SU-DHL-6 (cell line): ENCODE results near the gene INO80D.

Experiments used
- H2AFZ ChIP-seq: fragments of 200-600 bp; sonication (generic); 2 replicates; pipeline ENCODE4 v1.6.1; 2014; ENCODE audit warnings: low read depth, mild to moderate bottlenecking, moderate library complexity, mixed read lengths, antibody characterized with exemption, low read length; ENCODE audit not compliant: severe bottlenecking
- H3F3A ChIP-seq: fragments of 200-600 bp; shearing (Covaris generic); 2 replicates; pipeline ENCODE4 v1.6.0; 2016; ENCODE audit warnings: antibody characterized with exemption, mild to moderate bottlenecking; ENCODE audit not compliant: insufficient read depth
- H3K27ac ChIP-seq: fragments of 200-600 bp; sonication (generic); 2 replicates; pipeline ENCODE4 v1.5.1; 2016; ENCODE audit warnings: low read depth, mild to moderate bottlenecking, low read length, moderate library complexity, mixed read lengths
- H3K27me3 ChIP-seq: fragments of 200-600 bp; sonication (generic), shearing (Covaris generic); 2 replicates; pipeline ENCODE4 v1.6.0; 2014; ENCODE audit warnings: mild to moderate bottlenecking, low read length
- H3K36me3 ChIP-seq: fragments of 200-600 bp; sonication (generic); 2 replicates; pipeline ENCODE4 v1.6.1; 2014; ENCODE audit warnings: mild to moderate bottlenecking, low read length, mixed read lengths
- H3K4me2 ChIP-seq: fragments of 300-600, 200-600 bp; shearing (Covaris generic), sonication (generic); 2 replicates; pipeline ENCODE4 v1.6.0; 2014; ENCODE audit warnings: low read length, low read depth, mild to moderate bottlenecking; ENCODE audit not compliant: poor library complexity, severe bottlenecking
- H3K4me3 ChIP-seq: fragments of 200-600 bp; sonication (generic); 2 replicates; pipeline ENCODE4 v1.5.1; 2014; ENCODE audit warnings: antibody characterized with exemption, low read length, mild to moderate bottlenecking, mixed read lengths; ENCODE audit not compliant: insufficient read depth, poor library complexity, severe bottlenecking
- H3K79me2 ChIP-seq: fragments of 200-600 bp; sonication (generic); 2 replicates; pipeline ENCODE4 v1.6.1; 2014; ENCODE audit warnings: mild to moderate bottlenecking, low read length, moderate library complexity; ENCODE audit not compliant: insufficient read depth
- H3K9ac ChIP-seq: fragments of 200-600 bp; sonication (generic); 2 replicates; pipeline ENCODE4 v1.7.0; 2014; ENCODE audit warnings: mild to moderate bottlenecking, low read length
- H3K9me2 ChIP-seq: fragments of 200-600 bp; sonication (generic); replicated peaks from 2 replicates; pipeline ENCODE4 v1.6.1; 2014; ENCODE audit warnings: low read length; ENCODE audit not compliant: insufficient read depth
- H3K9me3 ChIP-seq: fragments of 200-600 bp; sonication (generic); 2 replicates; pipeline ENCODE4 v1.6.1; 2014; ENCODE audit warnings: low read length, mixed read lengths; ENCODE audit not compliant: insufficient read depth
- H4K20me1 ChIP-seq: fragments of 200-600 bp; sonication (generic); 2 replicates; pipeline ENCODE4 v1.6.1; 2014; ENCODE audit warnings: low read depth, mild to moderate bottlenecking, antibody characterized with exemption, low read length, moderate library complexity, mixed read lengths
- CTCF ChIP-seq: fragments of 200-600 bp; sonication (generic); IDR thresholded peaks from one replicate; pipeline ENCODE4 v1.5.1; 2017; ENCODE audit warnings: antibody characterized with exemption, mild to moderate bottlenecking, low read length, moderate library complexity; ENCODE audit not compliant: insufficient read depth, poor library complexity, severe bottlenecking
- EZH2phosphoT487 ChIP-seq: fragments of 200-600 bp; sonication (generic), shearing (Covaris generic); conservative IDR thresholded peaks from 2 replicates; pipeline ENCODE4 v1.6.1; 2018; ENCODE audit warnings: mild to moderate bottlenecking, antibody characterized with exemption, low read length, moderate library complexity, mixed read lengths

The INO80D gene

DNA sequence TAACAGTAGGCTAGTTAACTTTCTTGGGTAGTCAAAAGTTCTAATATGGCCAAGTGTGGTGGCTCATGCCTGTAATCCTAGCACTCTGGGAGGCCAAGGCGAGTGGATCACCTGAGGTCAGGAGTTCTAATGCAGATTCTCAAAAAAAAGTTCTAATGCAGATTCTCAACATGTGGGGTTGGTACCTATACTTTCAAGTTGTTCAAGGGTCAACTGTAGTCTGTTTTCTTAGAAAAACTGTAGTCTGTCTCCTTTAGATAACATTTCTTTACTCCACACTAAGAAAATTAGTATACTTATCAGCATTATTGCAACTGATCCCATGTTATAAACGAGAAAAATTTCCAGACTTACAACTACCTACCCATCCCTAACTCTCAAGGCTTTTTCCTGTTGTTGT is 16.6 kb downstream of the INO80D start:
- H3K9ac ChIP-seq = no peak overlapping the region
- H3K9me3 ChIP-seq = no peaks in the 10 kb centered on the region
- H3F3A ChIP-seq = peaks cover 6% of the 10 kb centered on the region; the same call in 1 of the 2 replicates
- H4K20me1 ChIP-seq = no peaks in the 10 kb centered on the region
- no peaks in the 10 kb centered on the region for H3K27me3 ChIP-seq
- H2AFZ ChIP-seq = no peak overlapping the region
- H3K27ac ChIP-seq = no peak overlapping the region
- H3K36me3 ChIP-seq = no peaks in the 10 kb centered on the region
- H3K4me2 ChIP-seq = no peak overlapping the region
- no peak overlapping the region for H3K4me3 ChIP-seq
- TF ChIP-seq EZH2phosphoT487 (no peak), CTCF (no peak)
- peaks cover 86% of the 10 kb centered on the region for H3K79me2 ChIP-seq
- no peaks in the 10 kb centered on the region for H3K9me2 ChIP-seq

GRCh38 chr2:206068207-206068606 is 17.8 kb downstream of the INO80D start:
- TF ChIP-seq CTCF (no peak), EZH2phosphoT487 (no peak)
- H3K9me3 ChIP-seq = no peaks in the 10 kb centered on the region
- H3K79me2 ChIP-seq = peaks cover 83% of the 10 kb centered on the region
- no peak overlapping the region for H3K4me2 ChIP-seq
- H3K9me2 ChIP-seq = no peaks in the 10 kb centered on the region
- no peak overlapping the region for H3K27ac ChIP-seq
- no peak overlapping the region for H2AFZ ChIP-seq
- peaks cover 6% of the 10 kb centered on the region; the same call in 1 of the 2 replicates for H3F3A ChIP-seq
- H4K20me1 ChIP-seq = no peaks in the 10 kb centered on the region
- no peaks in the 10 kb centered on the region for H3K27me3 ChIP-seq
- H3K4me3 ChIP-seq = no peak overlapping the region
- no peaks in the 10 kb centered on the region for H3K36me3 ChIP-seq
- no peak overlapping the region for H3K9ac ChIP-seq

DNA sequence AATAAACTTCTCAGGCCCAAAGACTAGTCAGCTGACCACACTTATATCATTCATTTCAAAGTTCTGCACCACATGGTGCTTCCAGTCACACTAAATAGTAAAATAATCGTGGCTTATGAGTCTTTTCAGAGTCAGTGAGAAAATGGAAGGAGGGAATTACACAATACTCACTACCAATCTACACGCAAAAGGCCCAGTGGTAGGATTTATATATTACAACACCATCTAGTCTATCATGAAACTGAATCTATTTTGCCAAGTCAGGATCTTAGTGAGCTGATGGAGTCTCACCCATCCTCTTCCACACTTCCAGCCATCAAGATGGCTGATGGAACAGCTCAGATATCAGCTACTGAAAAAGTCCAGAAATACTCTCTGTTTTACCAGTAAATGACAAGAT is 21.9 kb downstream of the INO80D start:
- H3F3A ChIP-seq = peaks cover 6% of the 10 kb centered on the region; the same call in 1 of the 2 replicates
- no peaks in the 10 kb centered on the region for H3K9me2 ChIP-seq
- H4K20me1 ChIP-seq = no peaks in the 10 kb centered on the region
- no peak overlapping the region for H3K27ac ChIP-seq
- H3K36me3 ChIP-seq = 0 out of 2 replicates have a peak, but pooled peaks cover 10% of the 10 kb centered on the region
- no peaks in the 10 kb centered on the region for H3K9me3 ChIP-seq
- H3K27me3 ChIP-seq = no peaks in the 10 kb centered on the region
- no peak overlapping the region for H2AFZ ChIP-seq
- no peak overlapping the region for H3K4me3 ChIP-seq
- no peak for TF ChIP-seq EZH2phosphoT487
- no peak for TF ChIP-seq CTCF
- no peak overlapping the region for H3K4me2 ChIP-seq
- H3K79me2 ChIP-seq = peaks cover 54% of the 10 kb centered on the region
- H3K9ac ChIP-seq = no peak overlapping the region
